Measurements from ENCODE around the gene OMA1.

OMA1 gene

GRCh38 chr1:58457023-58457635, 89.4 kb downstream of the OMA1 start:
- DNase-seq: no peak

DNA sequence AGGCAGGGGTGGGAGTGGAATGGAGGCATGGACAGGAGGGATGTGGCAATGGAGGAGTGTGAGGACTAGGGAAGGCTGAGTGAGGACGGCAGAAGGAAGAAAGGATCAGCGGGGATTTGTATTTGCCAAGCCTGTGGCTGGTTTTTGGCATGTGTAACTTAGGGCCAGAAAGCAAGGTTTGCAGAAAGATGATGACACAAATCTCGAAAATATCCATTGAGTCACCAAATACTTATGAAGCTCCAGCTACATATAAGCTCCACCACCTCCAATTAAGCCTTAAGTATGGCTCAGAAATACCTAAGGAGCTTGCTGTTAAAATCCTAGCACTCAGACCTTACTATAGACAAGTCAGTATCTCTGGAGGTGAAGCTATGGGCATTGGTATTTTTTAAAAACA, 90.1 kb downstream of the OMA1 start:
- DNase-seq: no peak

DNA sequence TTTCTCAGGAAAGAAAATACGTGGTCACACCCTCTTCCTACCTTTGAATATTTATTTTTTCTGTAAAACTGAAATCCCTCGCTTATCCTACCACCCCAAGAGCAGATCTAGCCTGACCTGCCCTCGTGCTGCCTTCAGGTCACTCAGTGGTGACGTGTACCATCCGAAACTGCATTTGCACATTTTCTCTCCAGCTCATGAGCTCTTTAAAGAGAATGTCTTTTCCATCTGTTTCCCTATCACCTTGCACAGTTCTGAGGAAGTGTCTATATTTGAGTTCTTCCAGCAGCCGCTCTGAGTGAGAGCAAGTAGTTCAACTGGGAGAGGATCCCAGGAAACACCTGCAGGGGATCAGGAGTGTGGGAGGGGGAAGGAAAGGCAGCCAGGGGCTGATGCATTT, 91.7 kb downstream of the OMA1 start:
- DNase-seq: no peak

- DNase-seq: no peak
Observed at GRCh38 chr1:58454385-58454784, 92.1 kb downstream of the OMA1 start.

DNA sequence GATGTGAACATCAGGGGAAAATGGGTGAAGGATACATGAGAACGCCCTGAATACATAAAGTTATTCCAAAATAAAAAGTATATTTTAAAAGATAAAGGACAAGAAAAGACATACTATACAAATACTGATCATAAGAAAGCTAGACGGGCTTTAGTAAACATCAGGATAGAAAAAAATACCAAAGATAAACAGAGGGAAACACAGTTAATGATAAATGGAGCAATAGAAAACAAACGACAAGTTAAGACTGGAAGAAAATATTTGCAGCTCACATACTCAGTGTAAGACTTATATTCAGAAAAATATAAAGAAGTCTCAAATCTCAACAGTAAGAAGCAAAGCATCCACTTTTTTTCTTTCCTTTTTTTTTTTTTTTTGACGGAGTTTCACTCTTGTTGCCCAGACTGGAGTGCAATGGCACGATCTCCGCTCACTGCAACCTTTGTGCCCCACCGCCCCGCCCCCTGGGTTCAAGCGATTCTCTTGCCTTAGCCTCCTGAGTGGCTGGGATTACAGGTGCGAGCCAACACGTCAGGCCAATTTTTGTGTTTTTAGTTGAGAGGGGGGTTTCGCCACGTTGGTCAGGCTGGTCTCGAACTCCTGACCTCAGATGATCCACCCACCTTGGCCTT, 94.8 kb downstream of the OMA1 start:
- no peak for DNase-seq

- DNase-seq: no peak
Observed at GRCh38 chr1:58447886-58448285, 98.6 kb downstream of the OMA1 start.

- DNase-seq: no peak
Observed at GRCh38 chr1:58447042-58447441, 99.5 kb downstream of the OMA1 start.

DNA sequence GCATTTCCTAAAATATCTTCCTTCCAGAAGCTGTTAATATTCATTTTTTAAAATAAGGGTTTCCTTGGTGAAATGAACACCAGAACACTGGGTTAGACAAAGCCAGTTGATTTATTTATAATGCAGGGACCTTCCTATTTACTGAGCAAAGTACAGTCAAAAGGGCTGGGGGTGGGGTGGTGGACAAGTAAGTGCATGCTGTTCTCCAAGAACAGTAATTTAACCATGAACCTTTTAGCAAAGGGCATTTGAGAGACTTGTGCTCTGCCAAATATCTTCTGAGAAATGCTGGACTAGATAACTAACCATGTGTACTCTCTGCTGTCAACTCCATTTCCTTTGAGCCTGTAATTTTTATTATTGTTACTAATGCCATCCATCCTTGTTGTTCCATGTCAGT, 100.2 kb downstream of the OMA1 start:
- no peak for DNase-seq

DNA sequence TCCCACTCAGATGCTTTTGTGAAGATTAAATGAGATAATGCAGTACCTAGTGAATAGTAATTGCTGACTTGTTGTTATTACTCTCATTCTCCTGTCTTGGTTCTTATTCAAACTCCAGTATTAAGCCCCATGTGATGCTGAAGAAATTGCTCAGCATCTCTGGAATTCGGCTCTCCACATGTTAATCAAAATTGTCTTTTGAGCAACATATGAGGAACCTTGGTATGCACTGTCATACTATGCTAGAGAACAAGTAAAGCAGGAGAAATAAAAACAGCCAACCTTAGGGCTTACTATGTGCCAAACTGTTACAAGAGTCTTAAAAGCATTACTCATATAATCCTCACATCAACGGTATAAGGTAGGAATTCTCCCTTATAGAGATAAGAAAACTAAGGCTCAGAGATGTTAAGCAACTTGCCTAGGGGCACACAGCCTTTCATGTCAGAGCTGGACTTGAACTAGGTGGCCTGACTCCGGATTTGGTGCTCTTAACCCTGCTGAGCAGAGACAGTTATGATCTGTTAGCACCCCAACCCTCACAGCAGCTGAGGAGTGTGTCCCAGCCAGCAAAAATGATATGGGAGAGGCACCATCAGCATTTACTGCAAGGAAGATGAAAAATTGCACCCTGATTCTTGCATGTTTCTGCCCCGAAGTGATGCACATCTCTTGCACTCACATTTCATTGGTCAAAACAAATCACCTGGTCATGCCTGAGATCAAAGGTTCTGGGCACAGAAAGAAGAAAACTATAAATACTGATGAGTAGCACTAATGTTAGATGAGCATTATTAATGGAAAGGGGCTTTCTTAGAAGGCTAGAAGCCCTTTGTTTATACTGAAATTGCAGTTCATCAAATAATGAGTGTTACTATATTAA, 102.3 kb downstream of the OMA1 start:
- DNase-seq: no peak

GRCh38 chr1:58442114-58442513, 104.4 kb downstream of the OMA1 start:
- no peak for DNase-seq

- DNase-seq: no peak
Observed at GRCh38 chr1:58441699-58442098, 104.8 kb downstream of the OMA1 start.

DNA sequence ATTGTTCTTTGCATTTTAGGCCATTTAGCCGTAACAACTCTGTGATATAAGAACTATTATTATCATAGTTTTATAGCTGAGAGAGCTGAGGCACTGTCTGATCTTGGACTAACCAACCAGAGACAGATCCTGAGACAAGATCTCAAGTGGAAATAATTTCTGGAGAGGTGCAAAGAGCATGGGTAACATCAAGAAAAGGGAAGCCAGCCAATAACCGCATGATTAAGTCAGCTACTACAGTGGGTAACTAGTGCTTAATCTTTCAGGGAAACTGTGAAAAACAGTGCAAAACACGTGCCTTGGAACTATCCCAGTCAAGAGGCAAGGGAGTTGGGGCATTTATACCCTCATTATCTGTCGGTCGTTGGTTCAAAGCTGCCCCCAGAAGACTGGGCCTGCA, 105.8 kb downstream of the OMA1 start:
- no peak for DNase-seq

GRCh38 chr1:58439946-58440345, 106.6 kb downstream of the OMA1 start:
- no peak for DNase-seq

DNA sequence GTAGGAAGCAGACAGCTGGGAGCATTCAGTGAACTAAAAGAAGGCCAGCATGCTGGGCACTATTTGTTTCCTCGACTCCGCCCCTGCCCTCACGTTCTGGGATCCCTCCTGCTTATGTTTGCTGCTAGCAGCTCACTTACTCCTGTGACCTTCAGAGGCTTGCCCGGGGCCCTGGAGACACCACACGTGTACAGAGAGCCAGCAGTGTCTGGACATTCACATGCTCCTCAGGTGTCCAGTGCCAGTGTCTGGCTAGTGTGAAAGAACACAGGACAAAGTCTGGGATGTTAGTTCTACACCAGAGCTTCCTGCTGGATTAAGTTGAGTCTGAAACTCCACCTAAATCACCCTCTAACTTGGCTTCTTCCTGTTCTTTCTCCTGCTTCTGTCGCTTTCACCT, 108.1 kb downstream of the OMA1 start:
- DNase-seq: no peak

GRCh38 chr1:58437623-58438022, 108.9 kb downstream of the OMA1 start:
- no peak for DNase-seq

- no peak for DNase-seq
Observed at GRCh38 chr1:58436615-58437297, 109.8 kb downstream of the OMA1 start.

DNA sequence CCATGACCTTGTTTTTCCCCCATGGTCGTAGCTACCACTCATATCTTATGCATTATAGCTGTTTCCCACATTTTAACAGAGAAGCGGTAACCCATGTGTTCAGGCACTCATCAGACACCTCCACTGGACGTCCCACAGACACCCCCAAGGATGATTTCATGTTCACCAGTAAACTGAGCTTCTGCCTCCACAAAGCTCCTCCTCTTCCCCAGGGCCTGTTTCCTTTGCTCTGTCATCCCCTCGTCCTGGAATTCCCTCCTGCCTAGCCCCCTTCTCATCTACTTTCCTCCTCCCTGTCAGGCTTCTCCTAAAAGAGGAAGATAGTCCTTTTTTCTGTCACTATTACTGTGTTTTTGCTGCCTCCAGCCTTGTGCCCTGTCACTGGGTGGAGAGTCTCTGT, 111.2 kb downstream of the OMA1 start:
- no peak for DNase-seq

DNA sequence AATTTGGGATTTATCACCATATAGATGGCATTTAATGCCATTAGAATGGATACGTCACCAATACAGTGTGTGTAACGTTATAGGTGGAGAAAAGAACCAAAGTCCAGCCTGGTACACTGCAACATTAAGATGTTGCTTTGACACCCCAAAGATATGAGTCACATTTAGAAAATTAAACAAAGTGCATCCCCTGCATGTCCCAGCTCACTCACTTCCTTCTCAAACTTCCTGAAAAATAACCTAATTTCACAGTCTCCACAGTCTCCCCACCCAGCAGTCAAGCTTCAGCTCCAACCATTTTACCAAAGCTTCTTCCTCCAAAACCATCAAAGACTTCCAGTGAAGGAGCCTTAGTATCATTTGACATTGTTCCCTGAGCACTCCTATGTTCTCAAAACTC, 111.9 kb downstream of the OMA1 start:
- no peak for DNase-seq

- no peak for DNase-seq
Observed at GRCh38 chr1:58434181-58434580, 112.3 kb downstream of the OMA1 start.

GRCh38 chr1:58432851-58433668, 113.5 kb downstream of the OMA1 start:
- no peak for DNase-seq

DNA sequence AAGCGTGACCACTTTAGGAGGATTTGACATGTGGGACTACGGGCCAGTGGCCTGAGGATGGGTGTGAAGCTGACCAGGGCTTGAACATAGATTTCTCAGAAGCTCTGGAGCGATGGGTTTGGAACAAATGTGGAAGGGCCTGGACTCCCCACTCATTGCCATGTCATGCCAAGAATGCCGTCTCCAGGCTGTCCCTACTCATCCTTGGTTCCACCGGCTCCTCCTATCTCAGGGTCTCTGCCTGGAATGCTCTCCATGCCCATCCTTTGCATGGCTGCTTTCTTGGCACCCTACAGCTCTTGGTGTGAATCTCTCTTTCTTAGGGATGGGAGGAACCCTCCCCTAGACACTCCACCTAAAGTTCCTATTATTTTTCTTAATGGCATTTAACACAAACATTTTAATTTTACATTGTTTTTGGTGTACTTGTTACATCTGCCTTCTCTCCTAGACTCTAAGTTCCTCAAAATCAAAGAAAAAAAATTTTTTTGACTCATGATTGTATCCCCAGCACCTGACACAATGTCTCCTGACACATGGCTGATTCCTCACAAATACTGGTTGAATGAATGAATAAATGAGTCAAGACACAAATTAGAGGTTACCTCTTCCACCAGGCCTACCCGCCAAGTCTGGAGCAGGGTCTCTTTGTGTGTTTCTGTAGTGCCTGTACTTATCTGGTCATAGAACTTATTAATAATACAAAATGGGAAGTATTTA, 114.5 kb downstream of the OMA1 start:
- no peak for DNase-seq
